ENCODE measurements around the gene UTS2. TPM values are rescaled to one million over a fixed set of nuclear protein-coding genes. Genes with fewer than 3 reads are reported as not detected.

UTS2 gene
- total and polyA plus RNA-seq, 8 donors: 0.26 to 0.58 TPM; not detected in 6

- no peak for ATAC-seq
- Histone ChIP-seq H3K4me1 (peaks cover 0 to 3% of the 10 kb centered on the region in 2 donors), H3K4me3 (no peak overlapping the region), H3K36me3 (no peaks in the 10 kb centered on the region), H3K27me3 (no peaks in the 10 kb centered on the region), H3K9me3 (no peaks in the 10 kb centered on the region), H3K27ac (no peak overlapping the region)
- intact Hi-C loops (cut with DNase I): no loop called here
- TF ChIP-seq CTCF (IDR thresholded peaks at IDR 0.05): no peak
- no peak for DNase-seq
Observed at GRCh38 chr1:7853684-7854026, 790 bp upstream of the UTS2 start.

DNA sequence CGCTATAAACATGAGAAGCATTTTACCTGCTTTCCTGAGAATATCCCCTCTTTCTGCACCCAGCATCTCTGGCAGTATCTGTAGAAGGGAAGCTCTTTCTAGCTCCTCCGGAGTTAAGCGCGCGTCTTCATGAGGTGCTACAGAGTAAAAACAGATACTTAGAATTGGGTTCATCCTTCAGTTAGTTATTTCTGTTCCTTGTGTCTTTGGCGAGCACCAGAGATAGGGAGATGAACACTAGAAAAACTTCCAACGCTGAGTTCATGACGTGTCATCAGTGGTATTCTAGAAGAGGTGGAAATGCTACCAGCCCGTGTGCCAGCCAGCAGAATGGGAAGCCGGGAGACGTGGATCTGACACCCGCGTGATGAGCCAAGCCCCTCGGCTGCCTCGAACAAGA lies 2.1 kb downstream of the UTS2 start:
- H3K27ac ChIP-seq: no peak overlapping the region
- H3K9me3 ChIP-seq: no peaks in the 10 kb centered on the region
- no peak for DNase-seq
- TF ChIP-seq CTCF (IDR thresholded peaks at IDR 0.05): no peak
- H3K27me3 ChIP-seq: no peaks in the 10 kb centered on the region
- no peaks in the 10 kb centered on the region for H3K36me3 ChIP-seq
- no peaks in the 10 kb centered on the region for H3K4me1 ChIP-seq
- no peak for ATAC-seq
- H3K4me3 ChIP-seq: no peak overlapping the region
- intact Hi-C loops (cut with DNase I): no loop called here

GRCh38 chr1:7847599-7847998 lies 5.3 kb downstream of the UTS2 start:
- Histone ChIP-seq H3K36me3 (peaks cover 0 to 14% of the 10 kb centered on the region in 2 donors), H3K27ac (no peak overlapping the region), H3K9me3 (no peaks in the 10 kb centered on the region), H3K4me1 (no peaks in the 10 kb centered on the region), H3K27me3 (no peaks in the 10 kb centered on the region), H3K4me3 (no peak overlapping the region)
- intact Hi-C loops (cut with DNase I): no loop called here
- TF ChIP-seq CTCF (IDR thresholded peaks at IDR 0.05): no peak
- no peak for DNase-seq
- ATAC-seq: no peak

DNA sequence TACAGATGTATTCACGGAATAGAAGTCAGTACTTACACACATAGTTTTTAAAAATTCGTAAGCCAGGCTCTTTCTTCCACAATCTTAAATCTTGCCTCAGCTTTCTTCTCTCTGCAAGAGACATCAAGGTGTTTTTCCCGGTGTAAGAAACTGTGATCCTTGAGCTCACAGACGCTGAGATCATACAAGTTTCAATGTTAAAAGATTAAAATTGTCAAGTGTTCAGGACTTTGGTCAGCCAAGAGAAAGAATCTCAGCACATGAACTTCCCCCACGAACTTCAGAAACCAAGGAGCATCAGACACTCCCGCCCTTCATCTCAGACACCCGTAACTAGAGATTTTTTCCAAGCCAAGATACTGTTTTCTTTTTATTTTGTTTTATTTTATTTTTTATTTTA lies 6.2 kb downstream of the UTS2 start:
- peaks cover 0 to 14% of the 10 kb centered on the region in 2 donors for H3K36me3 ChIP-seq
- H3K27ac ChIP-seq: no peak overlapping the region
- ATAC-seq: no peak
- H3K27me3 ChIP-seq: no peaks in the 10 kb centered on the region
- intact Hi-C loops (cut with DNase I): no loop called here
- TF ChIP-seq CTCF (IDR thresholded peaks at IDR 0.05): no peak
- H3K4me1 ChIP-seq: no peaks in the 10 kb centered on the region
- DNase-seq: no peak
- no peaks in the 10 kb centered on the region for H3K9me3 ChIP-seq
- H3K4me3 ChIP-seq: no peak overlapping the region

DNA sequence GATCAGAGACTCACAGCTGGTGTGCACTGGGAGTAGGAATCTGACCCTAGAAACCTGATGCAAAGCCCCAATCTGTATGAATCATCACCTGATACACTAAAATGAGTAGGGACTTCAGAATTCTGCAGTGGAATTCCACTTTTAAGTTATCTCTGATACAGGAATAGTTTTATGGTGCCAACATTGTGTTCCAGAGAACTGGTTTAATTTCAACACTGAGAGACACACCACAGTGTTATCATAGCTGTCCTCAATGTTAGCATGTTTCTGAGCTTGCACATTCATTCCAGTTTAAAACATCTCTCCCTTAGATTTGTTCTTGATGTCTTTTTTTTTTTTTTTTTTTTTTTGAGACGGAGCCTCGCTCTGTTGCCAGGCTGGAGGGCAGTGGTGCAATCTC lies 7.1 kb downstream of the UTS2 start:
- no peak for DNase-seq
- Histone ChIP-seq H3K9me3 (no peaks in the 10 kb centered on the region), H3K36me3 (peaks cover 0 to 14% of the 10 kb centered on the region in 2 donors), H3K4me1 (no peaks in the 10 kb centered on the region), H3K4me3 (no peak overlapping the region), H3K27ac (no peak overlapping the region), H3K27me3 (no peaks in the 10 kb centered on the region)
- TF ChIP-seq CTCF (IDR thresholded peaks at IDR 0.05): no peak
- ATAC-seq: no peak
- intact Hi-C loops (cut with DNase I): no loop called here
